HG03135 (cell line): ENCODE results near the gene EMC6.

Source experiments
- ATAC-seq: cut with Tn5 transposase; IDR thresholded peaks from one replicate; pipeline ENCODE4 v1.9.1; 2021; ENCODE audit warnings: mild to moderate bottlenecking, moderate library complexity; ENCODE audit not compliant: unreplicated experiment

Gene EMC6

DNA sequence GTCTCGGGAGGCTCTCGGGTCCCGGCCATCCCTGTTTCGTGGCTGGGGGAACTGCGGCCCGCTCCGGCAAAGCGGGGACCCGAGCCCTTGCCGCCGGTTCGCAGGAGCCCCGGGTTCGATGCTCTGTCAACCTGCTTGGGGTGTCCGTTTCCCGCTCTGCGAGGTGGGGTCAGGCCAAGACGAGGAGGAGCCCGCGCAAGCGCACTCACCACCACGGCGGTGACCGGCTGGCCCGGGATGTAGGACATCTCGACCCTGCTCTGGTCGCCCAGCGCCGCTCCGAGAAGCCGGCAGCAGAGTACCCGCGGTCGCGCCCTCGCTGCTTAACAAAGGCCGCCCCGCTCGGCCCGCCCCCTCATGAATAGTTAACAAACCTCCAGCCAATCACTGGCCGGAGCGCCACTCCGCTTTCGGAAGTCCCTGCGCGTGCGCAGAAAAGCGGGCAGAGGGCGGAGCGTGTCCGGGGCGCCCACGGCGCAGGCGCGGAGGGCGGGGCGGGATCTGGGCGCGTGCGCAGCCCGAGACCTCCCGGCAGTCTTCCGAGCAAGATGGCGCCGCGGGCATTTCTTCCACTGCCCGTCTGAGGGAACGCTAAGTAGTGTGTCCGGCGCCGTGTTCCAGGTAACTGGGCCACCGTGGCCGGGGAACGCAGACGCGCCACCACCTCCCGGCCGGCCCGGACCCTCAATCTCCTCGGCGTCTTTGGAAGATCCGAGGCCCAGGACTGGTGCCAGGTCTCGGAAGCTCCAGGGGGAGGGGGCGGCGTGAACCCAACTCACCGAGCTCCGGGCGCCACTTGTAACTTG lies at the start of gene EMC6, which contains the start of gene TAX1BP3:
TSS of gene EMC6 (plus strand) at position 534 of the 806 bp plus-strand sequence. CDS start 335 bp downstream, outside the sequence.
TSS of gene TAX1BP3 (minus strand) at position 300 of the 806 bp plus-strand sequence. CDS start at position 248, 52 bp downstream.
- ATAC-seq = peak; percentile 83

DNA sequence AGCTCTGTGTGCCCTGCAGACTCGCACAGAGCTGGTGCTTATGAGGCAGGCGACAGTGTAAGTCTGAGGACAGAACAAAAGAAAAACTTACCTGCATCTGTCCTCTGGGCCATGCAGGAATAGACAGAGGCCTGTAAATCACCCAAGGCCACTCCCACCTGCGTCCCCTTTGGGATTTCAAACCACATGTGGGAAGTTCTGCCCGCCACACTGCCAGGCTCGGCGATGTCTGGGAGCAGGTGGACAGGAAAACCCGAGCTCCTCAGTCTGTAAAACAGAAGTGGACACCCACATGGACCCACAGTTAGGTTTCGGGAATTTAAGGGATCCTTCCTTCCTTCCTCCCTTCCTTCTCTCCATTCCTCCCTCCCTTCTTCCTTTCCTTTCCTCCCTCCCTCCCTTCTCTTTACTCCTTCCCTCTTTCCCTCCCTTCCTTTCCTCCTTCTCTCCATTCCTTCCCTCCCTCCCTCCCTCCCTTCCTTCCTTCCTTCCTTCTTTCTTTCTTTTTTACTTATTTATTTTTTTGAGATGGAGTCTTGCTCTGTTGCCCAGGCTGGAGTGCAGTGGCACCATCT lies 47.4 kb upstream of the EMC6 start:
- no peak for ATAC-seq

DNA sequence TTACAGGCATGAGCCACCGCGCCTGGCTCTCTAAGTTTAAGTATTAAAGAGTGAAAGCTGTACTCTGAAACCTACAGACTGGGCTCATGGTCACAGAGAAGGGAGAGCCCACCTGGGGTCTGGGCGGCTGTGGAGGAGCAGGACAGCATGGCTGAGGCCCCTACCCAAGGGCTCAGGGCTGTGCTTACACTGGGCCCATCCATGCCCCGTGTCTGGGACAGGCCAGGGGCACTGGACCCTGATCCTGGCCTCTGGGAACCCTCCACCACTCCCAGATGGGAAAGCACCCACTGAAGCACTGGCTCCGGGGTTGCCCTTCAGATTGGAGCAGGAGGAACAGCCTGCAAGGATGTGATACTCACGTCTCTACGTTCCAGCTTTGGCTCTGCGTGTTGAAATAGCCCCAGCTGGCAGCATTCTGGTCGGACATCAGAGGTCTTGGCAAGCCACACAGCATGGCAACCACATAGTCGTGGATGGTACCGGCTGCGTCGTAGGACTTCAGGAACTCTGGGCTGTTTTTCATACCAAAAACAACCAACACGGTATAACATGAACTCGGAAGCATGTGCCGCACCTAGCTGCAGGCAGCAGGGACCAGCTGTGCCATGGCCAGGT lies 45.5 kb upstream of the EMC6 start:
- no peak for ATAC-seq

DNA sequence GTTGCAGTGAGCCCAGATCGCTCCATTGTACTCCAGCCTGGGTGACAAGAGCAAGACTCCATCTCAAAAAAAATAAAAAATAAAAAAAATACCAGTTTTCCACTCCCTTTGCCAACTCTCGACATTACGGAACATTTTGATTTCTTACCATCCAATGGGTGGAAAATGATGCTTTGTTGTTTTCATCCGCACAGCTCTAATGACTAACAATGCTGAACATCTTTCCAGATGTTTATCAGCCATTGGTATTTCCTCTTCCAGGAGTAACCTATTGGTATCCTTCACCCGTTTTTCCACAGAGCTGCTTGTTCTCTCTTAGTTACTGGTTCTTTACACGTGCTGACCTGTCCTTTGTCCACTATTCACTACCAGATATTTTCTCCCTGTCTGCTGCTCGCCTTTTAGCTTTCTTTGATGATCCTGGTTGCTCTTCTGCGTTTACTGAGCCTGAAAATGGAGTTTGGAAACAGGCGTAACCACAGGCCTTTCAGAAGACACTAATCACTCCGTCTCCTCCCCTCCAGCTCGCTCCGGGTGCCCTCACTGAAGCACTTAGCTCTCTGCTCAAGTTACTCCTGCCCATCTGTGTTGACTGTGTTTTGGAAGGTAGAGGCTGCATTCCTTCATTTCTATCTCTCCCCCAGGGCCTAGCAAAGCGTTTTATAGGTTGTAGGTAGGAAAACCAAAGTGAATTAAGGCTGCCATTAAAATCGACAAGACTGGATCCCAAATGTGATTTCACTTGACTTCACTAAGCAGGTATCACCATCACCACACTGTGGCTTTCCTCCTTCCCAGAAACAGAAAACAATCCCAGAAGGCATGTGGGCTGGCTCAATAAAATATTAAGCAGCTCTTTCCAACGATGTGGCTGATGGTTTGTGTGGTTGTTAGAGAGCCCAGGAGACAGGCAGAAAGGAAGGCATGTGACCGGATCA lies 41.5 kb upstream of the EMC6 start:
- no peak for ATAC-seq

GRCh38 chr17:3627769-3628167 lies 40.8 kb upstream of the EMC6 start:
- ATAC-seq = no peak

- ATAC-seq = no peak
Observed at GRCh38 chr17:3630781-3631180, 37.8 kb upstream of the EMC6 start.

- no peak for ATAC-seq
Observed at GRCh38 chr17:3632287-3632686, 36.3 kb upstream of the EMC6 start.

GRCh38 chr17:3635474-3636153 lies 33.0 kb upstream of the EMC6 start:
- ATAC-seq = no peak

- ATAC-seq = peak; percentile 95
Observed at GRCh38 chr17:3636154-3636907, 32.3 kb upstream of the EMC6 start, which contains the start of the genes CTNS and SHPK. Gene CTNS (plus strand): TSS chr17:3636760. CDS start chr17:3640207, 3,447 bp downstream. Gene SHPK (minus strand): TSS chr17:3636250. CDS start chr17:3636219, 31 bp downstream.

- peak; percentile 19 for ATAC-seq
Observed at GRCh38 chr17:3636908-3637373, 31.7 kb upstream of the EMC6 start.

DNA sequence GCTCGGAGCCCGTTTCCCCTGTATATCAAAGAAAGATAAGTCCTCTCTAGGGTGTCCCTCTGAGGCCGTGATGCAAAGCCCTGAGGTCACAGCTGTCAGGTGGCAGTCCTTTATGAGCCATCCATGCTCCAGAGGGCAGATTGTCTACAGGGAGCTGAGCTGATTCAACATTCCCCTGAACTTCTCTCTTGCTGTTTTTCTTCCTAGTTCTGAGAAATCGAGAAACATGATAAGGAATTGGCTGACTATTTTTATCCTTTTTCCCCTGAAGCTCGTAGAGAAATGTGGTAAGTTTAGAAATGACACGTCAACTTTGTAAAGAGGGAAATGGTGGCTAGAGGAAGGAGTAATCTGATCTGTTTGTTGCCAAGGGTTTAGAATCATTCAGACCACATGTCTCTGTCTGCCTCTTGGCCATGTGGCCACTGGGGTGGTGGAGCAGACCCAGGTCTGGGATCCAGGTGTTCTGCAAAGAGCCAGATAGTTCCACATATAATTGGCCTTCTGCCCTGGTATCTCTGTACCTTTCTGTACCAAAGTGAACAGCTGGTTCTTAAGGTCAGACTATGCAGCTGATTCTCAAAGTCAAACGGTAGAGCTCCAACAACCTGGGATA lies 28.5 kb upstream of the EMC6 start:
- ATAC-seq = no peak

DNA sequence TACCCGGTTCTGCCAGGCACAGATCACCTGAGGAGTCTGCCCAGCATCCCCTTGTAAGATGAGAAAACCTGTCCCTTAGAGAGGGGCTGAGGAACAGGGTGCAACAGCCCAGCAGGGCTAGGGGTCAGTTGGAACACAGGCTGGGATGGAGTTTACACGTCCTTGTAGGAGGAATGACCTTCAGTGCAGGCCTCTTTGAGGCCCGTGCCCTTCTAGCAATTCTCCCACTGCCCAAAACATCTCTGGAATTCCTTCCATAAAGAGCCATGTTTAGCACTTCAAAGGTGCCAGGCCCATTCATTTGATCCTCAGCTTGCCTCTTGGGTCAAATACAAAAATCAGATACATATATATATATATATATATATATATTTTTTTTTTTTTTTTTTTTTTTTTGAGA lies 27.6 kb upstream of the EMC6 start:
- ATAC-seq = no peak

- ATAC-seq = no peak
Observed at GRCh38 chr17:3641717-3642486, 26.7 kb upstream of the EMC6 start.

DNA sequence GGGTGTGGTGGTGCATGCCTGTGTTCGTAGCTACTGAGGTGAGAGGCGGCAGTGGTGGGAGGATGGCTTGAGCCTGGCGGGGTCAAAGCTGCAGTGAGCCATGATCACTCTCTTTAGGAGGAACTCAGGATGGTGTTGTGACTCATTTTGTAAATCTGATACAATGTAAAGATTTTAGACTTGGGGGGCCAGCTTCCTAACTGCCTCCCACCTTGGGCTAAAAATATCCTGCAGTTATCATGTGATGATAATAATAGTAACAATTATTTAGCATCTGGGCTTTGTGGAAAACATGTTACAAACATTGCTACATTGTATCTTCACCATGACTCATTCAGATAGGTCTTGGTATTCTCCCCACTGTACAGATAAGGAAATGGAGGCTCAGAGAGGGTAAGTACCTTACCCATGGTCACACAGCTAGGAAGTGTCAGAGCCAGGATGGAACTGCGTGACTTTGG lies 24.7 kb upstream of the EMC6 start:
- ATAC-seq = no peak

- no peak for ATAC-seq
Observed at GRCh38 chr17:3645310-3645709, 23.3 kb upstream of the EMC6 start.

GRCh38 chr17:3647251-3647650 lies 21.4 kb upstream of the EMC6 start:
- ATAC-seq = no peak

DNA sequence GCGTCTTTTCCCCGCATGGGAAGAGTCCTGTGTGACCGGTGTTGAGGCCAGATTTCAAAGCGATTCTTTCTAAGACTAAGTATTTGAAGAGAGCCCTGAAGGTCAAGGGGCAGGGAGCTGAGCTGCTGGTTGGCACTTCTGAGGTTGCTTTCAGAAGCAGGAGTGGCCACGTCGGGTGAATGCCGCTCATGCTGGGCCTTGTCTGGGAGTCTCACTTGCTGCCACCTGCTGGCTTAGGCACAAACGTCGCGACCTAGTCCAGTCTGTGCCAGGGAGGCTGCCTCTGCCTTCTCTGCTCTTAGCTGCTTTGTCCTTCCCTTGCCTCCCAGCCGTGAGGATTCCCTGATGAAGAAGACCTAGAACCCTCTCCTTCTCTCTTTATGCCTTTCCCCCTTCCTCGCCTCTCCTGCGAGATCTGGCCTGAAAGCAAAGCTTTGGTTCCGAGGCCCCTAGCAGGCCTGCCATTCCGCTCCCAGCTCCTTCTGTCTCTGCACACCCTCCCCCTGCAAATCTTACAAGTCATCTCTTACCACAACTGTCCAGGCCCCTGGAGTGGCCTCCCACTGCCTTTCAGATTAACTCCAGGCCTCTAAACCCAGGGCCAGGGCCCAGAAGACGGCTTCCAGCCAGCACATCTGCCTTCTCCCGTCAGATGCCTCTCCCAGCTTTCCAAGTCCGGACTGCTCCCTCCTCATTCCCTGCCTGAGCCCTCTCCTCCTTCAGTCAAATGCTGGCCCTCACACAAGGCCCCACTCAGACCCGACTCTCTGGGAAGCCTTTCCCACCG lies 20.6 kb upstream of the EMC6 start:
- ATAC-seq = no peak
